Measurements from ENCODE around the gene TMEM209.

DNA sequence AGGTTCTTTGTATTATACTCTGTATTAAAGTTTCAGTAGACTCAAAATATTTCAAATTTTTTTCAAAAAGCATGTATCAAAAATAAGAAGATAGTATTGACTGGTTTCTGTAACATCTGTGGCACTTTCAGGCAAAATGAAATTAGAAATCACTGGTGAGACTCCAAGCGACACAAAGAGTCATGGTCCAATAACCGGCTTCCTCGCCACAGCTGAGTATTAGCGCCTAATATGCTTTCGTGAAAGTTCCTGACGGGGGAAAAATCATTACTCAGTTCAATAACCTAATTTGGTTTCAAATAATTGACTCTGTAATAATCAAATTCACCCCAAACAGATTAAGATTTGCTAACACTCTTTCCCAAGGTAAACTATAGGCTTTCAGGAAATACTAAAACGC lies 13.4 kb downstream of the TMEM209 start:
- TF ChIP-seq, protein P1, sequence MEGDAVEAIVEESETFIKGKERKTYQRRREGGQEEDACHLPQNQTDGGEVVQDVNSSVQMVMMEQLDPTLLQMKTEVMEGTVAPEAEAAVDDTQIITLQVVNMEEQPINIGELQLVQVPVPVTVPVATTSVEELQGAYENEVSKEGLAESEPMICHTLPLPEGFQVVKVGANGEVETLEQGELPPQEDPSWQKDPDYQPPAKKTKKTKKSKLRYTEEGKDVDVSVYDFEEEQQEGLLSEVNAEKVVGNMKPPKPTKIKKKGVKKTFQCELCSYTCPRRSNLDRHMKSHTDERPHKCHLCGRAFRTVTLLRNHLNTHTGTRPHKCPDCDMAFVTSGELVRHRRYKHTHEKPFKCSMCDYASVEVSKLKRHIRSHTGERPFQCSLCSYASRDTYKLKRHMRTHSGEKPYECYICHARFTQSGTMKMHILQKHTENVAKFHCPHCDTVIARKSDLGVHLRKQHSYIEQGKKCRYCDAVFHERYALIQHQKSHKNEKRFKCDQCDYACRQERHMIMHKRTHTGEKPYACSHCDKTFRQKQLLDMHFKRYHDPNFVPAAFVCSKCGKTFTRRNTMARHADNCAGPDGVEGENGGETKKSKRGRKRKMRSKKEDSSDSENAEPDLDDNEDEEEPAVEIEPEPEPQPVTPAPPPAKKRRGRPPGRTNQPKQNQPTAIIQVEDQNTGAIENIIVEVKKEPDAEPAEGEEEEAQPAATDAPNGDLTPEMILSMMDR (conservative IDR thresholded peaks at IDR 0.05; ENCODE audit: low read depth, low read length) = no peak
- TF ChIP-seq EZH2 (IDR thresholded peaks at IDR 0.05; ENCODE audit: borderline replicate concordance, low read depth, low read length, poor library complexity, severe bottlenecking) = no peak
